IPS-18c (cell line): ENCODE measurements around the gene JDP2.
A peak's percentile ranks its signal among the peaks of the same experiment; 100 is the strongest.
"Not testable (repeated sequence)": the region's sequence is repeated elsewhere in the genome, so short reads cannot be mapped to it uniquely, and the experiment has no call there.

Experiments
- H3K4me3 ChIP-seq: 2 replicates; pipeline ENCODE4 v1.7.0; 2013; ENCODE audit warnings: low read depth, mild to moderate bottlenecking, low read length, moderate library complexity; ENCODE audit not compliant: insufficient read depth
- H3K9me3 ChIP-seq: one replicate; pipeline ENCODE4 v1.6.1; 2013; ENCODE audit warnings: mild to moderate bottlenecking, low read length, moderate library complexity; ENCODE audit not compliant: control insufficient read depth, insufficient read depth

JDP2 gene, protein sequence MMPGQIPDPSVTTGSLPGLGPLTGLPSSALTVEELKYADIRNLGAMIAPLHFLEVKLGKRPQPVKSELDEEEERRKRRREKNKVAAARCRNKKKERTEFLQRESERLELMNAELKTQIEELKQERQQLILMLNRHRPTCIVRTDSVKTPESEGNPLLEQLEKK

DNA sequence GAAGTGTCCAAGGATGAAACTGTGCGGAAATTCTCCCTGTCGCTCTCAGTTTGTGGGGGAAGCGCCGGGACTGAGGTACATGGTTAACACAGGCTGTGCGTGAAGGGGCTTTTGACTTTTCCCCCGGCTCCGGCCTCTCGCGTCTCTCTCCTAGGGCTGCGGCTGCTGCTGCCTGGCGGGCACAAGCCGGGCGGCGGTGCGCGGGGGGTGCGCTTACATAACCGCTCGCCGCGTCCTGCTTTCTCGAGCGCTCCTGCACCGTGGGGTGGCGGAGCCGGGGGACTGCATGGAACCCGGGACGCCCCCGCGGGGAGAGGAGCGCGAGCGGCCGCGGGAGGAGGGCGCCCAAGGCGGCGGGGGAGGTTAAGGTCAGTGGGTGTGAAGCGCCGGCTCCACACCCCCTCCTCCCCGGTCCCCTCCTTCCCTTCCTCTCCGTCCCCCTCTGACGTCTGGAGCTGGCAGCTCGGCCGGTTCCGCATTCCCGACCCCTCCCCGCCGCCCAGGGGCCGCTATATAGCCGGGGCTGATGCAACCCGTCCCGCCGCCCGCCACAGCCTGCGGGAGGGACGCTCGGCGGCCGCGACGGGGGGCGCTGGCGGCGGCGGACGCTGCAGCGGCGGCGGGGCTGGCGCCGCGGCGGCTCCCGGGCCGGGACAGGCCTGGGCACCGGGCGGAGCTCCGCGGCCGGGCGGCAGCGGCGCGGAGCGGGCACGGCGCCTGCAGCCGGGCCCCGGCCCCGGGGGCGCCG, at the start of gene JDP2:
Gene JDP2, plus strand, starts transcription at position 541 of the 748 bp plus-strand sequence. CDS start 9,899 bp downstream, outside the sequence.
- Histone ChIP-seq H3K9me3 (no peaks in the 10 kb centered on the region), H3K4me3 (peak within 1 kb of the TSS; percentile 64)

DNA sequence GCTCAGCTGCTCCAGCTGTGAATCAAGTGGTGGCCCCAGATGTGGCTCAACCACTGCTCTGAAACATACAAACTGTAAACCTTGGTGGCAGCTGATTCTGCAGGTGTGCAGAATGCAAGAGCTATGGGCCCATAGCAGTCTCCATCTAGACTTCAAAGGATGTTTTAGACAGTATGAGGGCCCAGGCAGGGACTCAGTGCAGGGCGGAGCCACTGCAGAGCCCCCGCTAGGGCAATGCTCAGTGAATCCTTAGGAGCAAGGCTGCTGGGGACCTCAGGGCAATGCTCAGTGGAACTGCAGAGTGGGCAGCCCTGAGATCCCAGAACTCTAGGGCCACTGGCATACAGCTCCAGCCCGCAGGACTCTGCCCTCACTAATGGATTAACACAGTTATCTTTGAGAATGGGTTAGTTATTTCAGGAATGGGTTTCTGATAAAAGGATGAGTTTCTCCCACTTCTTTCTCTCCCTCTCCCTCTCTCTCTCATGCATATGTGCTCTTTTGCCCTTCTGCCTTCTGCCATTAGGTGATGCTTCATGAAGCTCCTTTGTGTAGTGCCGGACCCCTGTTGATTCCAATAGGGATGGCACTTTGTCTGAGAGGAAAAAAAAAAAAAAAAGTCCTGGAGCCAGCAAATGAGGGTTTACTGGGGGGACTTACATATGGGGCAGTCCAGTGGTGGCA, 48.4 kb upstream of the JDP2 start:
- Histone ChIP-seq H3K4me3 (no peak overlapping the region), H3K9me3 (no peaks in the 10 kb centered on the region)

DNA sequence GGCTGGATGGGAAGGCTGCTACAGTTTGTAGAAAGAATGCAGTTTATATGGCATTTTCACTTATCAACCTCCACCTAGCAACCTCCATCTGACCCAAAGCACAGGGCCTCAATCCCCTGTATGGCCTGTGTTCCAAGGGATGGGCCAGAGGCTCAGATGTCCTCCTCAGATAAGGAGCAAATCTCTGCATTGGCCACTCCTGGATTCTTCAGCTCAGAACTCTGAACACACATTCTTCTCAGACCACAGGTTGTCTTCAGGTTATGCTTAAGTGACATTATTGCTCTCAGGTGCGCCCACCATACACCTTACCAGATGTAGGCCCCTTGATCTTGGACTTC, 47.9 kb upstream of the JDP2 start:
- Histone ChIP-seq H3K4me3 (no peak overlapping the region), H3K9me3 (no peaks in the 10 kb centered on the region)

DNA sequence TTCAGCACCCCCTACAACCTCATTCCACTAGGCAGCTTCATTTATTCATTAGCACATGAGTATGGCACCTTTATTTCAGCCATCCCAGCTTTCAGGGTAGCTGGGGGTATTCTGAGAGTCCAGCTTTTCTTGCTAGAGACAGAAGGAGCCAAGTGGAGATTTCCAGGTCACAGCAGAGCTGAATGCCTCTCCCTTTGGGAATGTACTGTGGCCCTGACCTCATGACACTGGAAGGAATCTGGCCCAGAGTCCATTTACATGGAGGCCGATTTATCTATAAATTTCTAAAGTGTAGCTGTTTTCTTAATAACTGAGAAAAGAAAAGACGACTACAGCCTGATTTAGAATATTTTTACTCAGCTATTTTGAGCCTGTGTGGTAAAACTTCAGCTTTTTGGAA, 47.2 kb upstream of the JDP2 start:
- no peak overlapping the region for H3K4me3 ChIP-seq
- no peaks in the 10 kb centered on the region for H3K9me3 ChIP-seq

DNA sequence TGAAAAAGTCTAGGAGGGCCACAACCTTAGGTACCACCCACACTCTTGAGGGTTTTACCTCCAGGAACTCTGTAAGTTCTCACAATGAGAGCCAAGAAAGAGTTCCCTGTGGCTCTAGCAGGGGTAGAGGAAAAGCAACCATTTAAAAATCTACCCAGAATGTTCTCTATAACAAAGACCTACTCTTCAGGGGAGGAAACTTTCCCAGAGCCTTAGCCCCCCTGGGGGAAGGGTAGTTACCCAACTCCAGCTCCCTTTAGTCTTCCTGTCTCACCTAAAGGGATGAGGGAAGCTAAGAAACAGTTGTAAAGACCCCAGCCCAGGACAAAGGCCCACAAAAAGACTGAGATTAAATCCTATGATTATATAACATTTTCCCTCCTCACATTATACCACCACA, 46.2 kb upstream of the JDP2 start:
- H3K4me3 ChIP-seq = no peak overlapping the region
- no peaks in the 10 kb centered on the region for H3K9me3 ChIP-seq

DNA sequence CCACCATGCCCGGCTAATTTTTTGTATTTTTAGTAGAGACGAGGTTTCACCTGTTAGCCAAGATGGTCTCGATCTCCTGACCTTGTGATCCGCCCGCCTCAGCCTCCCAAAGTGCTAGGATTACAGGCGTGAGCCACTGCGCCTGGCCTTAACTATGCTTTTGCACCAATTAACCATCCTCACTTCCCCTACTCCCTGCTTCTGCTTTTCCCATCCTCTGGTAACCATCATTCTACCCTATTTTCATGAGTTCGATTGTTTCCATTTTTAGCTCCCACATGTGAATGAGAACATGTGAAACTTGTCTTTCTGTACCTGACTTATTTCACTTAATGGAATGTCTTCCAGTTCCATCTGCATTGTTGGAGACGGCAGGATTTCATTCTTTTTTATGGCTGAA, 44.6 kb upstream of the JDP2 start:
- not testable (repeated sequence) for H3K4me3 ChIP-seq, H3K9me3 ChIP-seq

DNA sequence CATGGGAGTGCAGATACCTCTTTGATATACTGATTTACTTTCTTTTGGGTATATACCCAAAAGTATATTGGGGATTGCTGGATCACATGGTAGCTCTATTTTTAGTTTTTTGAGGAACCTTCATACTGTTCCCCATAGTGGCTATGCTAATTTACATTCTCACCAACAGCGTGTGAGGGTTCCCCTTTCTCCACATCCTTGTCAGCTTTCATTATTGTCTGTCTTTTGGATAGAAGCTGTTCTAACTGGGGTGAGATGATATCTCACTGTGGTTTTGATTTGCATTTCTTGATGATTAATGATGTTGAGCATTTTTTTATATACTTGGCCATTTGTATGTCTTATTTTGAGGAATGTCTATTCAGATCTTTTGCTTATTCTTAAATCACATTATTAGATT, 44.1 kb upstream of the JDP2 start:
- Histone ChIP-seq H3K4me3 (no peak overlapping the region), H3K9me3 (no peaks in the 10 kb centered on the region)

DNA sequence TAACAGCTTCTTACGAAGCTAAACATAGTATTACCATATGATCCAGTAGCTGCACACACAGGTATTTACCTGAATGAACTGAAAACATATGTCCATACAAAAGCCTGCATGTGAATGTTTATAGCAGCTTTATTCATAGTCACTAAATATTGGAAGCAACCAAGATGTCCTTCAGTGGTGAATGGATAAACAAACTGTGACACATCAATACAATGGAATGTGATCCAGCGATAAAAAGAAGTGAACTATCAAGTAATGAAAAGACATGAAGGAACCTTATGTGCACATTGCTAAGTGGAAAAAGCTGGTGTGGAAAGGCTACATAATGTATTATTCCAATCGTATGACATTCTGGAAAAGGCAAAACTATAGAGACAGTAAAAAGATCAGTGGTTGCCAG, 38.1 kb upstream of the JDP2 start:
- no peaks in the 10 kb centered on the region for H3K9me3 ChIP-seq
- no peak overlapping the region for H3K4me3 ChIP-seq

DNA sequence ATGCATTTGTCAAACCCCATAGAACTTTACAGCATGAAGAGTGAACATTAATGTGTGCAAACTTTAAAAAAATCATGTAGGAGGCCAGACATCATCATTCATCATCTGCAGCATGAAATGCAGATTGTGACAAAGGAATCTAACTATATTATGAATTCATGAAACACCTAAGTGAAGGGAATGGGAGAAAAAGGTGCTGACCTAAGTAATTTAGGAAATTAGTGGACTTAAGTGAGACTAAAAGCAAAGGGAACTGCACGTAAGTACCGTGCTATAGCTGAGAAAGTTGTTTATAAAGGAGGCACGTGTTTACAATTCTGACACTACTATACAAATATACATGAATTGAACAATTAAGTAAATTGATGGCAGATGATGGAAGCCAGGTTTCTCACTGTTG, 37.6 kb upstream of the JDP2 start:
- no peaks in the 10 kb centered on the region for H3K9me3 ChIP-seq
- no peak overlapping the region for H3K4me3 ChIP-seq

DNA sequence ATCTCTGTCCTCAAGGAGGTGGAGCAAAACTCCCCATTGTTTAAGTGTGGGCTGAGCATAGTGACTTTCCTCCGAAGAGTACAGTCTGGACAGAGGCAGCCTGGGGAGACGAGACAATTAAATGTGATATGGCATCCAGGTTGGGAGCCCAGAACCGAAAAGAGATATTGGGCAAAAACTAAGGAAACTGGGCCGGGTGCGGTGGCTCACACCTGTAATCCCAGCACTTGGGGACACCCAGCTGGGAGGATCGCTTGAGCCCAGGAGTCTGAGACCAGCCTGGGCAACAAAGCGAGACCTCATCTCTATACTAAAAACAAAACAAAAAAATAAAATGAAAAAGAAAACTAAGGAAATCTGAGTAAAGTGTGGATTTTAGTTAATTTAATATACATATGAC, 35.9 kb upstream of the JDP2 start:
- H3K9me3 ChIP-seq = no peaks in the 10 kb centered on the region
- H3K4me3 ChIP-seq = no peak overlapping the region

DNA sequence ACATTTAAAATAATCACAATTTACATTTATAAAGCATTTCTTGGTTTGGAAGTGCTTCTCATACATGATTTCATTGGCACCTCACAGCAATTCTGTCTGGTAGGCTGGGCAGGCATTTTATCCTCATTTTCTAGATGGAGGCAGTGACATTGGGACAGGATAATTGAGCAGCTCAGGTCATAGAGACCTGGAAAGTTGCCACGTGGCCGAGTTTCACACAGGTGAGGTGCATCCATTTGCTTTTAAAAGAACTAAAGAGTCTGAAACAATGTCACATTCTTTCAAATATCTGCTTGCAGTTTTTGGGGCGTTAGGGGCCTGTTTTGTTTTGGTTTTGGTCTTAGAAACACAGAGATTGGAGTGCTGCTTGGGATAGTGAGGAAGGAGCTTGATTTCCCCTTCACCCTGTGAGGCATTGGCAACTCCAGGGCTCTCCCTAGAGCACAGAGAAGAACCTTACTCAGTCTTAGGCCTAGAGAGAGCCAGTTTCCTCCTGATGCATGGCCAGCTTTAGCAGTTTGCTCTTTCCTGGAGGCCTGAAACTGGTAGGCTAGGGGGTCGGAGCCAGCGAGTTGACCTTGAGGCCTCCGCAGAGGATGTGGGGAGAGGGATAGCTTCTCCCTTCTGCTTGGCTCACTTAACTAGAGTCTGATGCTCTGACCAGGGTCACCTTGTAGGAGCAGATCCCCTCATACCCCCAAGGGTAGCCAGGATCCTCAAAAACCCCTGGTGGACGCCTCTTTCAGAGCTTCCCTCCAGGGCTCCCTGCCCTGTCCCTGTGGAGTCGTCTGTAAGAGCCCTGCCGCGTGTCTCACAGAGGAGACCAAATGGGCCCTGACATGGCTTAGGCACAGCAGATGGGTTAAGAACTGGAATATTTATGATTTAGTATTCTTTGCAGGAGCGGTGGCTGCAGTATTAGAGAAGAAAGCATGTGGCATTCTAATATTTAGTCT, 34.9 kb upstream of the JDP2 start:
- Histone ChIP-seq H3K4me3 (no peak overlapping the region), H3K9me3 (no peaks in the 10 kb centered on the region)

DNA sequence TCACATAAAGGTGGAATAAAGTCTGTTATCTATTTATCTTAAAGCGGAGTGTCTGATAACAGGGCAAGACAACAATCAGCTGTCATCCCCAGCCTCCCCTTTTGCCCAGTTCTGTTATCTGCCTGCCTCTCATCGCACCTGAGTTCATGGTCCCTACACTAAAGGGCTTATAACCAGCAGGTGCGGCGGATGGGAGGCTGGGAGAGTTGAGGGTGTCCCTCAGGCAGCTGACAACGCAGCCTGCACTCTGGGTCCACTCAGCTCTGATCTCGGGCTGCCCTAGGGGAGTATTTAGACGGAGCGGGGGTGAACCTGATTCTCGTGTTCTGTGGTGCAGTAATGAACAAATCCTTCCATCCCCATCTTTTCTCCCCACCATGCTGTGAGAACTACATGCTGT, 34.0 kb upstream of the JDP2 start:
- Histone ChIP-seq H3K4me3 (no peak overlapping the region), H3K9me3 (peaks cover 3% of the 10 kb centered on the region)

DNA sequence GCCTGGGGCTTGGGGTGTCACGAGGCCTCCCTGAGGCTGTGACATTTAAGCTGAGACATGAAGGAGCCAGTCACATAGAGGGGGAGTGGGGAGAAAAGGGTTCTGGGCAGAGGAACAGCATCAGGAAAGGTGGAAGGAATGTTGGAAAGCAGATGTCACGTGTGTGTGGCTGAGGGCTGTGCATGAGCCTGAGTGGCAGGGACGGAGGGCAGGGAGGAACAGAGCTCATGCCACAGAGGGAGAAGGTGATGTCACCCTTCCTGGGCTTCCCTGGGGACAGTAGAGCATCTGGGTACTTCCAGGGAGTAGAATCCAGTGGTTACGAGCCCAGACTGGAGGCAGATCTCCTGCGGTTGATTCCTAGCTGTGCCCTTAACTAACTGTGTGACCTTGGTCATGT, 32.0 kb upstream of the JDP2 start:
- Histone ChIP-seq H3K4me3 (no peak overlapping the region), H3K9me3 (peaks cover 3% of the 10 kb centered on the region)

DNA sequence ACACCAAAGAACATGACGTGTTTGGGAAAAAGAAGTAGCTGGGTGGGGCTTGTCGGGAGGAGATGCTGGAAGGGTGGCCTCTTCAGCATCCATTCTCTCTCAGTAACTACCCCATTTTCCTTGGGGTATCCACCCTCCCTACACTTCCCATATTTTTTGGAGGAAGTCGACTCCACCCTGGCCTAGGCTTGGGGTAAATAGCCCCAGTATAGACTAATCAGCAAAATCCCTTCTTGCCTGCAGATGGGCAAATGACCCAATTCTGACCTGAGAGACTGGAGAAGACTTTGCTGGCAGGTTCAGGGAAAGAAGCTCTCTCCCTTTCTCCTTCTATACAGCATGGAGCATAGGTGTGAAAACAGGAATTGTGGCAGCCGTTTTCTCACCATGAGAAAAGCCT, 28.5 kb upstream of the JDP2 start:
- no peak overlapping the region for H3K4me3 ChIP-seq

DNA sequence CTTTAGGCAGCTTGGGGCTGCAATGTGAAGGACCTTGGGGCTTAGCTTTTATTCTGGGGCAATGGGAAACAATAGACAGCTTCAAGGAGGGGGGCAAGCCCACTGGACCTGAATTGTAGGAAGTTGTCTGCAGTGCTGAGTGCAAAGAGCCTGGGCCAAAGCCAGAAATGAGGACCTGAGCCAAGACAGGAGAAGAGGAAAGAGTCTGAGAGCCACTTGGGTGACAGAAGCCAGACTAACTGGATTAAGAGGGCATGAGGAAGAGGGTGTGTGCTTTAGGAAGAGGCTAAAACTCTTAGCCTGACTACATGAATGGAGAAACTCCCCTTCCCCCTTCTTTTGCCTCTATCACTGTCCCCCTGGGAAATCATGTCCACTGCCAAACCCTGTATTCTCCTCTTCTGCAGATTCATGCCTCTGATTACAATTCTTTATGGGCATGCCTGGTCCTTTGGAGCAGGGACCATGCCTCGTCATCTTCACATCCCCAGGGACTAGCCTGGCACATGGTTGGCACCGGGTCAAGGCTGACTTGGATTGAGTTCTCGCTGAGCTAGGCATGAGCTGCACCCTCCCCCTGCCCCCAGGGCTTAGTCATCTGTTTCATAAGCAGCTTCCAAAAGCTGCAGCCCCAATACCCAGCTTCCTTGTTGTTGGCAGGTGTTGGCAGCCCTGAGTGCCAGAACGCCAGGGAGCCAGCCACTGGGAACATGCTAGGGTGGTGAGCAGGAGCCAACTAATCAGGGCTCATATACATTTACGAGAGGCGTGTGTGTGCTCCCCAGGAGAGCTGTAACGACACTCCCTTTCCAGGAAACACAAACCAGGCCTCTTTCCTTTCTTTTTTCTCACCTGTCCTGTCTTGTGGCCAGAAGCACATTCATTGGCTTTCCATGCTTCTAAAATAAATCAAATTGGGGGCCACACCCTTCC, 27.7 kb upstream of the JDP2 start:
- H3K4me3 ChIP-seq = no peak overlapping the region
- H3K9me3 ChIP-seq = peaks cover 5% of the 10 kb centered on the region

More for the DNA sequence above, 28.5 kb upstream of the JDP2 start:
- peaks cover 5% of the 10 kb centered on the region for H3K9me3 ChIP-seq

DNA sequence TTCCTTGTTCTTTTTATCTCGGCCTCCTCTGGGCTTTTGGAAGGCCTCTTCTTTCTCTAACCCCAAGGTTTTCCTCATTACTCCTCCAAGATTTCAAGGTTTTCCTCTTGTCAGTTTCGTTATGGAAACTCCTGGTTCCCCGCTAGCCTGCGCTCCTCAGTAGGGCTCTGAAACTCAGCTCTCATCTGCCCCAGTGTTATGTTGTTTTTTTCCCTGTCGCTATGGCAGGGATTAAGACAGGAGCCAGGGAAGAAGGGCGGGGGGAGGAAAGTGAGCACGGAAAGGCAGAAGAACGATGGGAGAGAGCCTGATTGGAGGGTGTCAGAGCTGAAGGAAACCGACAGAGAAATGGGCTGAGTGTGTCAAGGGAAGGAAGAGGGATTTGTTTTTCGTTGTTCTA, 26.5 kb upstream of the JDP2 start:
- H3K4me3 ChIP-seq = no peak overlapping the region
- H3K9me3 ChIP-seq = peaks cover 8% of the 10 kb centered on the region
